B cell (primary cell): ENCODE results near the gene ZNRF4.

Experiments used
- CTCF ChIP-seq: fragments of 200-600 bp; IDR thresholded peaks from one replicate; pipeline ENCODE4 v1.8.0; 2022; ENCODE audit warnings: antibody characterized with exemption, mild to moderate bottlenecking
- EZH2 ChIP-seq: IDR thresholded peaks from 2 replicates; pipeline ENCODE4 v1.6.1; 2012; ENCODE audit warnings: borderline replicate concordance, low read depth, mild to moderate bottlenecking, moderate library complexity, low read length; ENCODE audit not compliant: insufficient read depth, poor library complexity, severe bottlenecking

DNA sequence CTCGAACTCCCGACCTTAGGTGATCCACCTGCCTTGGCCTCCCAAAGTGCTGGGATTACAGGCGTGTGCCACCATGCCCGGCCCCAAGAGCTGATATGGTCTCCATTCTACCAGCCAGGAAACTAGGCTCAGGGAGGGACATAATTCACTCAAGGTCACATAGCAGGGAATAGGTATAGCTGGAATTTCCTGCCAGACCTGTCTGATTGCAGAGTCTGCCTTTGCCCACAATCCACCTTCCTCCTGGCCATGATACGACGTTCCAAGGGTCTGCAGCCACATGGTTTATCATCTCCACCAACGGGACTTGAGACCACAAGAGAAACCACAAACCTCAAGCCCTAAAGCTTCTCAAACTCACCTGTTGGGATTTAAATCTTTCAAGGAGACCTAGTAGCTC is 32.0 kb downstream of the ZNRF4 start:
- TF ChIP-seq CTCF (no peak), EZH2 (no peak)
